Measurements from ENCODE around the gene TRMT6.
A peak's percentile ranks its signal among the peaks of the same experiment; 100 is the strongest.

The TRMT6 gene

DNA sequence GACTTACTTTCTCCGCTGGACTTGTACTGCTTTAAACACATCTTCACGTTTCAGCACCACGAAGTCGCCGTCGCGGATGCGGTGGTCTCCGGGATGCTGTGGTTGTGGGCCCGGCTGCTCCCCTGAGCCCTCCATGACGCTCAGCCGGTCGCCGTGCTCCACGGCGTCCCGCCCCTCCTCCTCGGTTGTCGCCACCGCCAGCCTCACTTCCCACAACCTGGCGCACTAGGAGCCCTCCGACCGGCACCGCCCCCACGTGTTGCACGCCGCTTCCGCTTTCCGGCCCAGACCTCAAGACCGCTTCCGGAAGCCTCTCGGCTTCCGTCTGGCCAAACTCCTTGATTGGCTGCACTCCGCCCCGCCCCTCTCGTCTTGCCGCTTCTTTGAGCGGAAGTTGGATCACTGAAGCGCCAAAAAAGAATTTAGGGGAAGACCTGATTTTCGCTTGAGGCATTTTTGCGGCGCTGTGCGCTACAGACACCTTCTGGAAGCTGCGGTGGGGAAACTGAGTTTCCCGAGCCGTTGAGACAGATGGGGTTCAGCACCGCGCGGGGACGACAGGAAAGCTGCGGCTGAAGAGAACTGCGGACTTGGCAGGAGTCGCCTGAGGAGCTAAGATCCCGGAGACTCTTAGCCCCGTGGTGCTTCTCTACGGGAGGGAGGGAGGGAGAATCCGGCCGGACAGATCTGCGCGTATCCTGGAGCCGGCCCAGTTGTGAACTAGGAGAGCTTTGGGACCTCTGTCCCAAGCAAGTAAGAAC, at the start of gene TRMT6, which contains the start of gene MCM8:
TRMT6 (minus strand) TSS at position 263 of the 761 bp plus-strand sequence; CDS start at position 135, 128 bp downstream.
MCM8 (plus strand) TSS at position 382 of the 761 bp plus-strand sequence. CDS start 1,364 bp downstream, outside the sequence.
- peak; percentile 98 for DNase-seq

DNA sequence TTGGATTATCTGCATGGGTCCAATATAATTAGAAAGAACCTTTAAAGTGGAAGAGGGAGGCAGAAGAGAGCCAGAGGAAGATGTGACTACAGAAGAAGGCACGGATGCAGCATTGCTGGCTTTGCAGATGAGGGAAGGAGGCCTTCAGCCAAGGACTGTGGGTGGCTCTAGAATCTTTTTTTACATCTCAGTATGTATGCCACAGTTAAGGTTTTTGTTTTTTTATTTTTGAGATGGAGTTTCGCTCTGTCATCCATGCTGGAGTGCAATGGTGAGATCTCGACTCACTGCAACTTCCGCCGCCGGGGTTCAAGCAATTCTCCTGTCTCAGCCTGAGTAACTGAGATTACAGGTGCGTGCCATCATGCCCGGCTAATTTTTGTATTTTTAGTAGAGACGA, 49.5 kb upstream of the TRMT6 start:
- DNase-seq, result no peak

GRCh38 chr20:5996765-5997164, 46.4 kb upstream of the TRMT6 start:
- peak; percentile 18 for DNase-seq

DNA sequence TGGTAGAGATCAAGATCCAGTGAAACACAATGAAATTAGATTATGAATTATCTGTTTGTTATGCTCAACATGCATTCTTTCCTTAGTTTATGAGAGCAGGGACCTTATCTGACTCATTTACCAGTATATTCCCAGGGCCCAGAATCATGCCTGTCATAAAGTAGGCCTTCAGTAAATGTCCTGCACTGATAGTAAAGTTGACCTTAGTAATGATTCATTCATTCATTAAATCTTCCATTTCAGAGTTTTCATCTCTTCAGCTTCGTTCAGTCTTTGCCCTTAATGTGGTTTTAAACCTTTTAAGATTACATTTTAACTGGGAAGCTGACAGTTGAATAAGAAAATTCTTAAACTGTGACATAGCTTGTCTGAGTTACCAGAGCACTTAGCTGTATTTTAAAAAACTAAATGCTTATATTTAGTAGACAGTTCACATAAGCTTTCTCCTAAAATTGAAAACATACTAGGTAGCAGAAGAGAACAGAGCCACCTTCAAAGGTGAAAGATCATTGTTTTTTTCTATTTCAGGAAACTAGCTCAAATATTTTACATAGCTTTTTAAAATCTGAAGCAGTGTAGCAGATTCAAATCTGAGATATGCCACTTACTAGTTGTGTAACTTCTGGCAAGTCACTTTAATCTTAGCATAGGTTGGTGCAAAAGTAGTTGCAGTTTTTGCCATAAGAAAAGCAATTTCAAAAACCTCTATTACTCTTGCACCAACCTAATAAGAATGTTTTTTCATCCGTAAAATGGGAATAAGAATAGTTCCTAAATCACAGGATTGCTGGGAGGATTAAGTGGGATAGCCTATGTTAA, 41.5 kb upstream of the TRMT6 start:
- no peak for DNase-seq

GRCh38 chr20:5990946-5991345, 40.6 kb upstream of the TRMT6 start:
- DNase-seq, result no peak

DNA sequence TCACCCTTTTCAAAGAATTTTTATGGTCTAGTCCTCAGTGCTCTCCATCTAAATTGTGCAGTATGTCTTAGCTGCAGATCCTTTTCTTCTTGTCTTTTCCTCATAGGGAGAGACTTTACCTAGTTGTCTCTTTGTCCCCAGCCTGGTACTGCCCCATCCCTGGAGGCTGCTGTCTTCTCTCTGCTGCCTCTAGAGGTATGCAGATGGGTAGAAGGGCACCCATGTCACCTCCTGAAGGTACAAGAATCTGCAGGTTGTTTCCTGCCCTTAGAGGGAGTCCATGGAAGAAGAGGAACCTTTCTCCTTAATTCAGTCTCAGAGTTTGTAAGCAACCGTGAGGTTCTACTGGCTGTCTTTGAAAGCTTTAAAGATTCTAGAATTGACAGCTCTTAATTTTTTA, 39.2 kb upstream of the TRMT6 start:
- DNase-seq, result no peak

DNA sequence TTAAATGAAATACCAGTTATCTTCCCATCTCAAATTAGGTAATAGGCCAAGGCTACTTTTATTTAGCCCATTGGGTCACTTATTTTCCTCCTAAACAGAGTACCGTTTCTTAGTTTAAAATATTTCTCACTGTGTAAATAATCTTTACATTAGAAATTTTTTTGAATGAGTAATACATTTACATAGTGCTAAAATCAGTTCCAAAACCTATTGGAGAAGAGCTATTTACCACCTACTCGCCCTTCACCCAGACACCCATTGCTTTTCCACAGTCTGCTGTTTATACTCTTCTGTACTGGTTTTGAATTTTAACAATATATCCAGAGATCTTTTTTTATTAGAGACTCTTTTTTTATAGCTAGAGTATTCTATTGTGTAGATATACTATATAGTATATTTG, 37.0 kb upstream of the TRMT6 start:
- DNase-seq, result no peak

- DNase-seq, result no peak
These were observed 30.6 kb upstream of the TRMT6 start for GRCh38 chr20:5980720-5981538.

DNA sequence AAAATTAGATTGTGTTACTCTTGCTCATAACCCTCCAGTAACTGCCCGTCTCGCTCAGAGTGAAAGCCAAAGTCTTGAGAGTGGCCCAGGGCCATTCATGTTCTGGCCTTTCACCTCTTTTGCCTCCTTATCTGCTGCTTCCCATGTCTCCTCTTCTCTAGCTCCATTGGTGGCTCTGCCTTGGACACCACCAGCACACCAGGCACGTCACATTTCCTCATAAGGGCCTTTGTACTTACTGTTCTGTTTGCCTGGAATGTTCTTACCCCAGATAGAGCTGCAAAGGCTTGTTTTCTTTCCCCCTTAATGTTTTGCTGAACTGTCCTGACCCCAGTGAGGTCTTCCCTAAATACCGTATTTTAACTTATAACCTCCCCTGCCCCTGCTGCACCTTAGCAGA, 29.5 kb upstream of the TRMT6 start:
- DNase-seq, result no peak

DNA sequence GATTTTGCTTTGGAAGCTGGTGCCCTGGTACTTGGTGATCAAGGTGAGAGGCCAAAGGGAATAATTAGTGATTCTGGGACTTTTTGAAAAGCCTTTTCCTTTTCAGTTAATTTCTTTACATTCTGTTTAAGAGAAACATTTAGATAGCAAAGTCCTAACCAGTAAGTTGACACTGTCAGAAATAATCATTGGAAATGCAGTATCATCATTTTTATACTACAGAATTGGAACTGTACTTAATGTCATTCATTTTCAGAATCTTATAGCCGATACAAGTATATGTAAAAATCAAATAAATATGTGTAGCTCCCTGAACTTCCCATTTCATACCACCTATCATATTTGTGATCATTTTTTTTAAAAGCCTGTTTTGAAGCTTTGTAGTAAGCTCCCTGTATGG, 27.6 kb upstream of the TRMT6 start:
- no peak for DNase-seq

- no peak for DNase-seq
These were observed 26.9 kb upstream of the TRMT6 start for GRCh38 chr20:5977223-5977622.

DNA sequence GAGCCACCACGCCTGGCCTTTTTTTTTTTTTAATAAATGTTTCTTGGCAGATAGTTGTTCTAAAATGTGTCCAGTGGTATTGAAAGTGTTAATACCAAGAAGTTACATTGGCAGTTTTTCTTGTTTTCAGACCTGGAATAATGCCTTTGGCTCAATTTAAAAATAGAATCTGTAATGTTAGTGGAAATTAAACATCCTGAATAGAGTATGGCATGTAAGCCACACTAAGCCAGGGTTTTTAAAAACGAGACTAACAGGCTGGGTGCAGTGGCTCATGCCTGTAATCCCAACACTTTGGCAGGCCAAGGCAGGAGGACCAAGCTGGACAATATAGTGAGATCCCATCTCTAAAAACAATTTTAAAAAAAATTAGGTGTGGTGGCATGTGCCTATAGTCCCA, 25.4 kb upstream of the TRMT6 start:
- DNase-seq, result no peak

DNA sequence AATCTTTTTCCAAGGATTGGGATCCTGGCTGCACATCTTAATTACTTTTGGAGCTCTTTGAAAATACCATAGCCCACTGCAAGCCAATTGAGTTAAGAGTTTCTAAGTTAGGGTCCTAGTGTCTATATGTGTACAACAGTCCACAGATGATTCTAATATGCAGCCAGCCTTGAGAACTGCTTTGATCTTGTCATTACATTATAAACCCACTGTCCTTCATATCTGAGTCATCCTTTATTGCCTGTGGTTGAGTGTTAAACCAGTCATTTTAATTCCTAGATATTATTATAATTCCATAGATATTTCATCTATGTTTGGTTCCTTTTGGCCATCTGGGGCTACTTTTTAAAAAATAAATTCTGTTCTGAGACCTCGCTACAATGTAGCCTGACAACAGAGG, 24.2 kb upstream of the TRMT6 start:
- no peak for DNase-seq

DNA sequence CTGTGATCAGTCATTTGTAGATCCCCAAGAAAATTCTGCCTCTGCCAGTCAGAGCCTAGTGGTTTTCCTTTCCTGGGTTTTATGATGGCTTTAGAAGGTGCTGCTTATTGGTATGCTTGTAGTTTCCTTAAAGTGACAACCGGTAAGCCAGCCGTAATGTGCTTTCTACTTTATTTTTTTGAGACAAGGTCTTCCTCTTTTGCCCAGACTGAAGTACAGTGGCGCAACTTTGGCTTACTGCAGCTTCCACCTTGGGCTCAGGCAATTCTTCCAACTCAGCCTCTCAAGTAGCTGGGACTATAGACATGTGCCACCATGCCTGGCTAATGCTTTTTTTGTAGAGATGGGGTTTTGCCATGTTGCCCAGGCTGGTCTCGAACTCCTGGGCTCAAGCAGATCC, 23.6 kb upstream of the TRMT6 start:
- DNase-seq, result peak; percentile 20

- DNase-seq, result no peak
These were observed 22.8 kb upstream of the TRMT6 start for GRCh38 chr20:5973172-5973571.

GRCh38 chr20:5971203-5971602, 20.9 kb upstream of the TRMT6 start:
- DNase-seq, result no peak

DNA sequence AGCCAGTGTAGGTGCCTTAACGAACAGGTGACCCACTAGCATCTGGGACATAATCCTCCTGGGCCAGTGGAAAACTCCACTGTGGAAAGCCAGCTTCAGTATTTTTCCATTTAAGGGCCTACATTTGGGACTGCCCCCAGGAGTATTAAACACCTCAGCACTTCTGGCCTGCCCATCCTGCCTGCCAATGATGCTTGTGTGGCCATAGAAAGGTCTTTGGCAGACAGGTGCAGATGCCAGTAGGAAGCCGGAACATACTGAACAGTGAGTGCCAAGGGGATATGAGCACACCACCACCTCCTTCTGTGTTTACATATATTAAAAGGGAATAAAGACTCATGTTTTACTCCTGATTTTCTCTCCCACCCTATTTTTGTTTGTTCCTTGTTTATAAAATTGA, 20.0 kb upstream of the TRMT6 start:
- DNase-seq, result no peak

DNA sequence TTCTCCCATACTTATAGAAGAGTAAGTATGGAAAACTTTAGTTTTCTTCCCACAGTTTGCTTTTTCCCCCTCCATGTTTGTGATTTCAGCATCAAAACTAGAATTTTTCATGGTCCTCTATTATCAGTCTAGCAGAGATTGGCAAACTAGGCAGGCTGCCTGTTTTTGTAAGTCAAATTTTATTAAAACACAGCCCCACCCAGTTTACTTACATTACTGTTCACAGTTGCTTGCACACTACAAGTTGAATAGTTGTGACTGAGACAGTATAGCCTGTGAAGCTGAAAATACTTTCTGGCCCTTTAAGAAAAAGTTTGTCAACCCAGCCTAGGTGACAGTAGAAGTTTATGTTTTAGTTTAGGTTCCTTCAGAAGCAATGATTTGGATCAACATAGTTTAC, 19.6 kb upstream of the TRMT6 start:
- DNase-seq, result no peak

GRCh38 chr20:5969348-5969935, 19.1 kb upstream of the TRMT6 start:
- no peak for DNase-seq

DNA sequence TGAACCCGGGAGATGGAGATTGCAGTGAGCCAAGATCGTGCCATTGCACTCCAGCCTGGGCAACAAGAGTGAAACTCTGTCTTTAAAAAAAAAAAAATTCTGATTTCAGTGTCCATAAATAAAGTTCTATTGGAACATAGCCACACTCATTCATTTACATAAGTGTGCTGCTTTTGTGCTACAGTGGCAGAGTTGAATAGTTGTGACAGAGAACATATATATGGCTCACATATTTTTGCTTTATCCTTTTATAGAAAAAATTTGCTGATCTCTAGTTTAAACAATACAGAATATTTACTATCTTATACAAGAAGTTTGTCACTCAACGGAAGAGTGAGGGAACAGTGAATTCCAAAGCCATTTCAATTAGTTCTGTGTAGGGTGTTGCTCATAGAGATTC, 18.1 kb upstream of the TRMT6 start:
- no peak for DNase-seq

- DNase-seq, result no peak
These were observed 17.1 kb upstream of the TRMT6 start for GRCh38 chr20:5967469-5967868.

GRCh38 chr20:5949943-5950270, 426 bp downstream of the TRMT6 start:
- no peak for DNase-seq

DNA sequence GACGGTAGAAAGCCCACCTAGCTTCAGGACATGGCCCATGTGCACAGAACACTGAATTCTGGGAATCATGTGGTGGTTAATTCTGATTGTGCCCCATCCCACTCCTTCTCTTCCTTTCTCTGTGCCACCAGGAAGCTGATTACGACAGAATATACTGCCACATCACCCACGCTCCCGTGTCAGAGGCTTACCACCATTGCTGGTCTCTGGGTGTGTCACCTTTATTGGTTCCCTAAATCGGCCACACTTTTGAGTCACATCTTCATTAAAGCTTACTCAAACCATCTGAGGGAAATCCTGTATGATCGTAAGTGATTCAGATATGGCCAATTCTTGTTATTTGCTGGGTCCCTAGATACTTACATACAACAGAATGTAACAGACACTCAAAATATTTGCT, 3.1 kb downstream of the TRMT6 start:
- DNase-seq, result no peak
